ENCODE results near the gene OR2M7.

DNA sequence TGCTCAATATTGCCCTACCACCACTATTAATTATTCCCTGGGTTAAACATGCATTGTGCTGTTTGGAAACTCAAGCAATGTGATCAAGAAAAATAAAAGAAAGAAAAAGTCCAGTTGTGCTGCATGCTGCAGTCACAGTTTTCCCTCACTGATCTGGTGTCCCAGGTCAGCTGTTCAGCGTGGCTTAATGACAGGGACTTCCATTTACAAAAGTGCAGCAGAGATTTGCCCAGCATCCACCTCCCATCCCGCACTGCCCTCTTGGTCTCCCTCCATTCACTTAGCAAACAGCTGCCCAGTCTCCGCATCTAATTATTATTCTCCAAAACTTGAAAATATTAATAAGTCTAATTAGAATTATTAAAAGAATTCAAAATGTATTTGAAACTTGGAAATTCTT lies 35.0 kb upstream of the OR2M7 start:
- TF ChIP-seq CTCF (conservative IDR thresholded peaks at IDR 0.05; ENCODE audit: low read length) (no peak), EZH2phosphoT487 (IDR thresholded peaks at IDR 0.05; ENCODE audit: borderline replicate concordance, low read depth, low read length) (no peak)
